A549 treated with AZD2906 at 1 μM for 4 hours (cell line): ENCODE data around the gene TRMT1L. TPM values are rescaled to one million over a fixed set of nuclear protein-coding genes. Genes with fewer than 3 reads are reported as not detected.

Experiments
- total RNA-seq: library from RNA; stranded (reverse); fragments of 200-300 nt; extraction: Qiagen RNA extraction; gene quantifications from 5 replicates; pipeline ENCODE4 v1.2.3, GENCODE V29; 2022

Gene TRMT1L, protein sequence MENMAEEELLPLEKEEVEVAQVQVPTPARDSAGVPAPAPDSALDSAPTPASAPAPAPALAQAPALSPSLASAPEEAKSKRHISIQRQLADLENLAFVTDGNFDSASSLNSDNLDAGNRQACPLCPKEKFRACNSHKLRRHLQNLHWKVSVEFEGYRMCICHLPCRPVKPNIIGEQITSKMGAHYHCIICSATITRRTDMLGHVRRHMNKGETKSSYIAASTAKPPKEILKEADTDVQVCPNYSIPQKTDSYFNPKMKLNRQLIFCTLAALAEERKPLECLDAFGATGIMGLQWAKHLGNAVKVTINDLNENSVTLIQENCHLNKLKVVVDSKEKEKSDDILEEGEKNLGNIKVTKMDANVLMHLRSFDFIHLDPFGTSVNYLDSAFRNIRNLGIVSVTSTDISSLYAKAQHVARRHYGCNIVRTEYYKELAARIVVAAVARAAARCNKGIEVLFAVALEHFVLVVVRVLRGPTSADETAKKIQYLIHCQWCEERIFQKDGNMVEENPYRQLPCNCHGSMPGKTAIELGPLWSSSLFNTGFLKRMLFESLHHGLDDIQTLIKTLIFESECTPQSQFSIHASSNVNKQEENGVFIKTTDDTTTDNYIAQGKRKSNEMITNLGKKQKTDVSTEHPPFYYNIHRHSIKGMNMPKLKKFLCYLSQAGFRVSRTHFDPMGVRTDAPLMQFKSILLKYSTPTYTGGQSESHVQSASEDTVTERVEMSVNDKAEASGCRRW
- total RNA-seq = 11.2 to 13.0 TPM (median 12.7 TPM) in 5 replicates

DNA sequence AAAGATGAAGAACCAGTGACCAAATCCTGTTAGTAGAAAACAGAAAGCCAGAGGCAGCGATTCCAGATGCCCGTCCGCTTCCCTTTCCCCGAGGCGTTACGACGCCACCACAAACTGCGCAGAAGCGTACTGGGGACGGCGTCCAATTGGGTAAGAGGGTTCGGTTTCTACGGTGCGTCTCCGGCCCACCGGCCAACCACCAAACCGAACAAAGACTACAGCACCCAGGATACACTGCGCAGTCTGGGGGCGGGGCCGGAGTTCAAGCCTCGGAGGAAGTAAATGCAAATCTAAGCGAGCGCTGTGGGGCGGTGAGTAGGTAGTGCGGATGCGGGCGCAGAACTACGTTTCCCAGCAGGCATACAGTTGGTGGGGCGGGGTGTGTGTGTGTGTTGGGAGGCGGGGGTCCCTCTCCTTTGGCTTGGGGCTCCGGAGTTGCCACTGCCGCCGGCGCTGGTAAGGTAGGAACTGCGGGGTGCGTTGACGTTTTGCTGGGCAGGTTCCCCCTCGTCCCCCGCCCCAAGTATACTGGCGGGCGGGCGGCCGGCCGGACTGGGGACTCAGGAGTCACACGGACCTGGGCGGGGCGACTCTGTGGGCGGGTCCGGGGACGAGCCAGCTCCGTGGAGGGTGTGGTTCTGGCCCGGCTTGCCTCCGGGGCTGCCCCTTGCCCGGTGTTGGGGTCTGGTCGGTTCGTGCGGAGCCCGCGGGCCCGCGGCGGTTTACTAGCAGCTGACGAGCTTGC is at the start of gene TRMT1L, which contains the start of gene SWT1:
TSS of gene TRMT1L (minus strand) at position 100 of the 745 bp plus-strand sequence. CDS start 241 bp downstream, outside the sequence.
TSS of gene SWT1 (plus strand) at position 314 of the 745 bp plus-strand sequence. CDS start 3,675 bp downstream, outside the sequence.

Other genes starting within 250 kb of the TRMT1L start
- 0.72 to 1.1 TPM (median 0.79 TPM) in 5 replicates for gene NIBAN1, start 182.4 kb downstream of the TRMT1L start, total RNA-seq
- gene RNF2, start 111.4 kb downstream of the TRMT1L start, total RNA-seq = 13.3 to 22.3 TPM (median 16.4 TPM) in 5 replicates
- 1.3 to 1.9 TPM (median 1.6 TPM) in 5 replicates for gene SWT1, start 214 bp upstream of the TRMT1L start, total RNA-seq
- 22.8 to 27.5 TPM (median 25.6 TPM) in 5 replicates for gene IVNS1ABP, start 160.3 kb upstream of the TRMT1L start, total RNA-seq